Raji (cell line): ENCODE measurements around the gene GNGT2.

Source experiments
- POLR2A ChIP-seq: IDR thresholded peaks from 2 replicates; pipeline ENCODE4 v1.6.1; 2011; ENCODE audit warnings: low read depth, low read length, control low read depth; ENCODE audit not compliant: insufficient read depth

The GNGT2 gene

DNA sequence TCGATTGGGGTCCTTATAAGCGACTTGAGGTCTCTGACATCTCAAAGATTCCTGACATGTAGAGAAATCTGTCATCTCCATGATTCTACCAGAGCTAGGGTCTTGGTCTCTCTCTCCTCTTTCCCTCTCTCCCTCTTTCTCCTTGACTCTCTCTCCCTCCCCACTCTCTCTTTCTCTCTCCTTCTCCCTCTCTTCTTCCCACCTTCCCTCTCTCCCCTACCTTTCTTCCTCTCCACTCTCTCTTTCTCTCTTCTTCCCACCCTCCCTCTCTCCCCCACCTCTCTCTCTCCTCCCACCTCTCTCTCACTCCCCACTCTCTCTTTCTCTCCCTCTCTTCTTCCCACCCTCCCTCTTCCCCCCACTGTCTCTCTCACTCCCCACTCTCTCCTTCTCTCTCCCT, 45.2 kb downstream of the GNGT2 start:
- TF ChIP-seq POLR2A, result no peak

DNA sequence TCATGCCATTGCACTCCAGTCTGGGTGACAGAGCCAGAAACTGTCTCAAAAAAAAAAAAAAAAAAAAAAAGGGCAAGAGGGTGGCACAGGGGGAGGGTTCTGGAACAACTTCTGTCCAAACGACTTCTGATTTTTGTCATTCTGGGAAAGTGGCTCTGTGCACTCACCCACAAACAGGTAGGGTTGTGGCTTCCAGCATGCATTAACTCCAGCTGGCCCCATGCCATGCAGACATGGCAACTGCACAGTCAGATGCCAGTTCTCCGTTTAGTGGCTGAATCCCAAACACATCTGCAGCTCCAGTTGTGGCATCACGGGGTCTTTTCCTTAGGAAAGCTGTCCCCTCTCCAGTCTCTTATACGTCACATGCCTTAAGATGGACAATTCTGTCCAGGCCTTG, 47.5 kb downstream of the GNGT2 start:
- no peak for TF ChIP-seq POLR2A

DNA sequence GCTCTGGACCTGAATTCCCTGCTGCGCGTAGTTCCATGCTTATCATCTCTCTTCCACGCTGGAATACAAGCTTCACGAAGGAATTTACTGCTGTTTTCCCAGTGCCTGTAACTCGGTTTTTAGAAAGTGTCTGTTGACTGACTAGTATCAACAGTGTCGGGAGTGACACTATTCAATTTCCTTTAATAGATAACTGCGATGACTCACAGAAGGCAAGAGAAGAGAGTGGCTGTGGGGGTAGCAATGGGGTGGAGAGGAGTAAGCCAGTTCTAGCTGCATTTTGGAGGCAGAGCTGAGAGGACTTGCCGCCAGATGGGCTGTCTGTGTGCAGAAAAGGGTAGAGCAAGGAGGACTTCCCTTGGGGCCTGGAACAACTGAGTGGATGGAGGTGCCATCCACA, 52.6 kb downstream of the GNGT2 start:
- TF ChIP-seq POLR2A, result no peak

GRCh38 chr17:49156256-49156655, 54.1 kb downstream of the GNGT2 start:
- TF ChIP-seq POLR2A, result no peak
